ENCODE results near the gene RD3L.
"Not testable (repeated sequence)": the region's sequence is repeated elsewhere in the genome, so short reads cannot be mapped to it uniquely, and the experiment has no call there.

The RD3L gene

GRCh38 chr14:103941973-103942736, at the start of gene RD3L:
Gene RD3L (minus strand): TSS chr14:103942529. CDS start chr14:103941695, 834 bp downstream.
- no peak within 1 kb of the TSS for H3K9ac ChIP-seq (ENCODE audit: low read depth, low read length)
- no peak within 1 kb of the TSS for H3K4me3 ChIP-seq (ENCODE audit: low read depth, low read length)
- no peaks in the 10 kb centered on the region for H3K27me3 ChIP-seq (ENCODE audit: control insufficient read depth, insufficient read depth, low read length)
- no peaks in the 10 kb centered on the region for H3K36me3 ChIP-seq (ENCODE audit: control insufficient read depth, insufficient read depth, low read length)
- H3K9me3 ChIP-seq (ENCODE audit: control insufficient read depth, insufficient read depth, low read length): peaks cover 3% of the 10 kb centered on the region
- H3K4me1 ChIP-seq (ENCODE audit: control insufficient read depth, insufficient read depth, low read length): no peaks in the 10 kb centered on the region

GRCh38 chr14:103989964-103990363, 47.6 kb upstream of the RD3L start:
- no peaks in the 10 kb centered on the region for H3K36me3 ChIP-seq (ENCODE audit: control insufficient read depth, insufficient read depth, low read length)
- H3K9me3 ChIP-seq (ENCODE audit: control insufficient read depth, insufficient read depth, low read length): peaks cover 3% of the 10 kb centered on the region
- no peaks in the 10 kb centered on the region for H3K27me3 ChIP-seq (ENCODE audit: control insufficient read depth, insufficient read depth, low read length)
- no peak overlapping the region for H3K4me3 ChIP-seq (ENCODE audit: low read depth, low read length)
- H3K9ac ChIP-seq (ENCODE audit: low read depth, low read length): no peak overlapping the region
- H3K4me1 ChIP-seq (ENCODE audit: control insufficient read depth, insufficient read depth, low read length): no peaks in the 10 kb centered on the region

- H3K4me1 ChIP-seq (ENCODE audit: control insufficient read depth, insufficient read depth, low read length): no peaks in the 10 kb centered on the region
- no peak overlapping the region for H3K4me3 ChIP-seq (ENCODE audit: low read depth, low read length)
- no peaks in the 10 kb centered on the region for H3K36me3 ChIP-seq (ENCODE audit: control insufficient read depth, insufficient read depth, low read length)
- no peaks in the 10 kb centered on the region for H3K27me3 ChIP-seq (ENCODE audit: control insufficient read depth, insufficient read depth, low read length)
- peaks cover 10% of the 10 kb centered on the region for H3K9me3 ChIP-seq (ENCODE audit: control insufficient read depth, insufficient read depth, low read length)
- no peak overlapping the region for H3K9ac ChIP-seq (ENCODE audit: low read depth, low read length)
Measured at GRCh38 chr14:103989034-103989433, 46.7 kb upstream of the RD3L start.

GRCh38 chr14:103984196-103984595, 41.9 kb upstream of the RD3L start:
- no peaks in the 10 kb centered on the region for H3K4me1 ChIP-seq (ENCODE audit: control insufficient read depth, insufficient read depth, low read length)
- no peaks in the 10 kb centered on the region for H3K36me3 ChIP-seq (ENCODE audit: control insufficient read depth, insufficient read depth, low read length)
- H3K9ac ChIP-seq (ENCODE audit: low read depth, low read length): no peak overlapping the region
- peaks cover 7% of the 10 kb centered on the region for H3K9me3 ChIP-seq (ENCODE audit: control insufficient read depth, insufficient read depth, low read length)
- no peak overlapping the region for H3K4me3 ChIP-seq (ENCODE audit: low read depth, low read length)
- H3K27me3 ChIP-seq (ENCODE audit: control insufficient read depth, insufficient read depth, low read length): no peaks in the 10 kb centered on the region

GRCh38 chr14:103980623-103981238, 38.4 kb upstream of the RD3L start:
- not testable (repeated sequence) for H3K9ac ChIP-seq (ENCODE audit: low read depth, low read length)

GRCh38 chr14:103974575-103974974, 32.2 kb upstream of the RD3L start:
- no peak overlapping the region for H3K4me3 ChIP-seq (ENCODE audit: low read depth, low read length)
- H3K36me3 ChIP-seq (ENCODE audit: control insufficient read depth, insufficient read depth, low read length): no peaks in the 10 kb centered on the region
- H3K9me3 ChIP-seq (ENCODE audit: control insufficient read depth, insufficient read depth, low read length): no peaks in the 10 kb centered on the region
- H3K4me1 ChIP-seq (ENCODE audit: control insufficient read depth, insufficient read depth, low read length): no peaks in the 10 kb centered on the region
- H3K27me3 ChIP-seq (ENCODE audit: control insufficient read depth, insufficient read depth, low read length): no peaks in the 10 kb centered on the region
- H3K9ac ChIP-seq (ENCODE audit: low read depth, low read length): no peak overlapping the region

More at GRCh38 chr14:103980623-103981238, 38.4 kb upstream of the RD3L start:
- H3K4me1 ChIP-seq (ENCODE audit: control insufficient read depth, insufficient read depth, low read length); H3K9me3 ChIP-seq (ENCODE audit: control insufficient read depth, insufficient read depth, low read length); H3K4me3 ChIP-seq (ENCODE audit: low read depth, low read length); H3K27me3 ChIP-seq (ENCODE audit: control insufficient read depth, insufficient read depth, low read length); H3K36me3 ChIP-seq (ENCODE audit: control insufficient read depth, insufficient read depth, low read length): not testable (repeated sequence)

- H3K9me3 ChIP-seq (ENCODE audit: control insufficient read depth, insufficient read depth, low read length): no peaks in the 10 kb centered on the region
- H3K4me3 ChIP-seq (ENCODE audit: low read depth, low read length): no peak overlapping the region
- no peaks in the 10 kb centered on the region for H3K27me3 ChIP-seq (ENCODE audit: control insufficient read depth, insufficient read depth, low read length)
- H3K36me3 ChIP-seq (ENCODE audit: control insufficient read depth, insufficient read depth, low read length): no peaks in the 10 kb centered on the region
- no peaks in the 10 kb centered on the region for H3K4me1 ChIP-seq (ENCODE audit: control insufficient read depth, insufficient read depth, low read length)
- no peak overlapping the region for H3K9ac ChIP-seq (ENCODE audit: low read depth, low read length)
Measured at GRCh38 chr14:103973354-103973753, 31.0 kb upstream of the RD3L start.

GRCh38 chr14:103969961-103970360, 27.6 kb upstream of the RD3L start:
- H3K36me3 ChIP-seq (ENCODE audit: control insufficient read depth, insufficient read depth, low read length): no peaks in the 10 kb centered on the region
- no peak overlapping the region for H3K4me3 ChIP-seq (ENCODE audit: low read depth, low read length)
- H3K9ac ChIP-seq (ENCODE audit: low read depth, low read length): no peak overlapping the region

GRCh38 chr14:103966631-103967030, 24.3 kb upstream of the RD3L start:
- Histone ChIP-seq H3K36me3 (ENCODE audit: control insufficient read depth, insufficient read depth, low read length) (no peaks in the 10 kb centered on the region), H3K9me3 (ENCODE audit: control insufficient read depth, insufficient read depth, low read length) (no peaks in the 10 kb centered on the region), H3K9ac (ENCODE audit: low read depth, low read length) (no peak overlapping the region), H3K4me3 (ENCODE audit: low read depth, low read length) (no peak overlapping the region), H3K27me3 (ENCODE audit: control insufficient read depth, insufficient read depth, low read length) (no peaks in the 10 kb centered on the region), H3K4me1 (ENCODE audit: control insufficient read depth, insufficient read depth, low read length) (no peaks in the 10 kb centered on the region)

More at GRCh38 chr14:103969961-103970360, 27.6 kb upstream of the RD3L start:
- no peaks in the 10 kb centered on the region for H3K4me1 ChIP-seq (ENCODE audit: control insufficient read depth, insufficient read depth, low read length)
- no peaks in the 10 kb centered on the region for H3K9me3 ChIP-seq (ENCODE audit: control insufficient read depth, insufficient read depth, low read length)
- H3K27me3 ChIP-seq (ENCODE audit: control insufficient read depth, insufficient read depth, low read length): no peaks in the 10 kb centered on the region

GRCh38 chr14:103961928-103962578, 19.7 kb upstream of the RD3L start:
- Histone ChIP-seq H3K36me3 (ENCODE audit: control insufficient read depth, insufficient read depth, low read length) (no peaks in the 10 kb centered on the region), H3K27me3 (ENCODE audit: control insufficient read depth, insufficient read depth, low read length) (no peaks in the 10 kb centered on the region), H3K9ac (ENCODE audit: low read depth, low read length) (no peak overlapping the region), H3K9me3 (ENCODE audit: control insufficient read depth, insufficient read depth, low read length) (no peaks in the 10 kb centered on the region), H3K4me3 (ENCODE audit: low read depth, low read length) (no peak overlapping the region), H3K4me1 (ENCODE audit: control insufficient read depth, insufficient read depth, low read length) (no peaks in the 10 kb centered on the region)

GRCh38 chr14:103960457-103961055, 18.2 kb upstream of the RD3L start:
- no peaks in the 10 kb centered on the region for H3K36me3 ChIP-seq (ENCODE audit: control insufficient read depth, insufficient read depth, low read length)
- no peaks in the 10 kb centered on the region for H3K9me3 ChIP-seq (ENCODE audit: control insufficient read depth, insufficient read depth, low read length)
- no peaks in the 10 kb centered on the region for H3K4me1 ChIP-seq (ENCODE audit: control insufficient read depth, insufficient read depth, low read length)
- H3K9ac ChIP-seq (ENCODE audit: low read depth, low read length): no peak overlapping the region
- no peaks in the 10 kb centered on the region for H3K27me3 ChIP-seq (ENCODE audit: control insufficient read depth, insufficient read depth, low read length)
- no peak overlapping the region for H3K4me3 ChIP-seq (ENCODE audit: low read depth, low read length)

Data from iPS-15b (cell line).